Lower lobe of right lung (tissue), 2 donors: ENCODE results near the gene PHRF1. TPM values are rescaled to one million over a fixed set of nuclear protein-coding genes. Genes with fewer than 3 reads are reported as not detected.

Experiments used
- ATAC-seq, 2 donors: fragments of 200-7000 bp; cut with Tn5 transposase; one replicate each; pipeline ENCODE4 v1.9.1; 2020 to 2022; ENCODE audit warnings: mild to moderate bottlenecking in 2 of 2, moderate library complexity in 2 of 2
- DNase-seq: peaks from one replicate; pipeline ENCODE4 v3.0.0-alpha.2; 2020
- H3K27ac ChIP-seq: fragments of 200-600 bp; one replicate; pipeline ENCODE4 v1.8.0; 2022
- H3K27me3 ChIP-seq: fragments of 200-600 bp; one replicate; pipeline ENCODE4 v1.8.0; 2022; ENCODE audit warnings: low read depth
- H3K36me3 ChIP-seq: fragments of 200-600 bp; one replicate; pipeline ENCODE4 v1.8.0; 2022; ENCODE audit warnings: mild to moderate bottlenecking
- H3K4me1 ChIP-seq: fragments of 200-600 bp; one replicate; pipeline ENCODE4 v1.8.0; 2022
- H3K4me3 ChIP-seq: fragments of 200-600 bp; one replicate; pipeline ENCODE4 v1.8.0; 2022; ENCODE audit warnings: mild to moderate bottlenecking
- H3K9me3 ChIP-seq: fragments of 200-600 bp; one replicate; pipeline ENCODE4 v1.8.0; 2022
- intact Hi-C: fragments of 100-400 bp; cut with DNase I; formaldehyde crosslinking; loops from one replicate; pipeline ENCODE4 v1.11.0; 2022
- total RNA-seq: library from RNA; stranded (reverse); fragmentation: NEBNext Ultra II Directional; extraction: Animal tissue kit (Norgen Biotek cat#: 25700); gene quantifications from one replicate; pipeline ENCODE4 v1.2.1, GENCODE V29; 2021
- TF ChIP-seq, protein P1 (sequence below): fragments of 200-600 bp; IDR thresholded peaks from one replicate; pipeline ENCODE4 v1.8.0; 2022; ENCODE audit warnings: antibody characterized with exemption, mild to moderate bottlenecking
- donor health status: DM: no; HTN: yes; CAD: no; lungs with severe emphysema.

PHRF1 gene
- total RNA-seq, 1 donor from 2014 or later: 31.5 TPM

DNA sequence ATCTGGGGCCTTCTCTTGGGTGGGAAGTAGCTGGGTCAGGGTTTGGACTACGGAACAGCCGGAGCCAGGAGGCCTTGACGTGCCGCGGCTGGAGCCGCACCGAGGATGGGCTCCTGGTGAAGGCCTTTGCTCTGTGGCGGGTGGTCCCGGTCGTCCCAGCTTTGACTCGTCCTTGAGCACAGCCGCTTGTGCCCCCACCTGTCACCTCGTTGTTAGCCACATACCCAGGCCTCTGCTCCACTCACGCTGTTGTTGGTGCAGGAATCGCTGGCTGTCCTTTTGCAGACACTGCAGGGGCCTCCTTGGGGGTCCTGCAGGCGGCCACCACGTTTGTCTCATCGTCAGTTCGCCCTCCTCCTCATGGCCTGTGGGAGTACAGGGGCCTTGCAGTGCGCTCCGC, 17.1 kb downstream of the PHRF1 start:
- DNase-seq (no peak), ATAC-seq (no peak)
- Histone ChIP-seq H3K4me1 (no peaks in the 10 kb centered on the region), H3K36me3 (peaks cover 98% of the 10 kb centered on the region), H3K9me3 (no peaks in the 10 kb centered on the region), H3K27ac (no peak overlapping the region), H3K27me3 (no peaks in the 10 kb centered on the region), H3K4me3 (no peak overlapping the region)
- intact Hi-C loops: no loop called here
- TF ChIP-seq, protein P1, sequence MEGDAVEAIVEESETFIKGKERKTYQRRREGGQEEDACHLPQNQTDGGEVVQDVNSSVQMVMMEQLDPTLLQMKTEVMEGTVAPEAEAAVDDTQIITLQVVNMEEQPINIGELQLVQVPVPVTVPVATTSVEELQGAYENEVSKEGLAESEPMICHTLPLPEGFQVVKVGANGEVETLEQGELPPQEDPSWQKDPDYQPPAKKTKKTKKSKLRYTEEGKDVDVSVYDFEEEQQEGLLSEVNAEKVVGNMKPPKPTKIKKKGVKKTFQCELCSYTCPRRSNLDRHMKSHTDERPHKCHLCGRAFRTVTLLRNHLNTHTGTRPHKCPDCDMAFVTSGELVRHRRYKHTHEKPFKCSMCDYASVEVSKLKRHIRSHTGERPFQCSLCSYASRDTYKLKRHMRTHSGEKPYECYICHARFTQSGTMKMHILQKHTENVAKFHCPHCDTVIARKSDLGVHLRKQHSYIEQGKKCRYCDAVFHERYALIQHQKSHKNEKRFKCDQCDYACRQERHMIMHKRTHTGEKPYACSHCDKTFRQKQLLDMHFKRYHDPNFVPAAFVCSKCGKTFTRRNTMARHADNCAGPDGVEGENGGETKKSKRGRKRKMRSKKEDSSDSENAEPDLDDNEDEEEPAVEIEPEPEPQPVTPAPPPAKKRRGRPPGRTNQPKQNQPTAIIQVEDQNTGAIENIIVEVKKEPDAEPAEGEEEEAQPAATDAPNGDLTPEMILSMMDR: no peak

- Histone ChIP-seq H3K9me3 (no peaks in the 10 kb centered on the region), H3K4me1 (no peaks in the 10 kb centered on the region), H3K27me3 (no peaks in the 10 kb centered on the region), H3K4me3 (no peak overlapping the region), H3K36me3 (peaks cover 98% of the 10 kb centered on the region), H3K27ac (no peak overlapping the region)
- TF ChIP-seq, protein P1: no peak
- no peak for DNase-seq
- ATAC-seq: no peak
- intact Hi-C loops: no loop called here
Measured at GRCh38 chr11:595400-595799, 19.1 kb downstream of the PHRF1 start.

DNA sequence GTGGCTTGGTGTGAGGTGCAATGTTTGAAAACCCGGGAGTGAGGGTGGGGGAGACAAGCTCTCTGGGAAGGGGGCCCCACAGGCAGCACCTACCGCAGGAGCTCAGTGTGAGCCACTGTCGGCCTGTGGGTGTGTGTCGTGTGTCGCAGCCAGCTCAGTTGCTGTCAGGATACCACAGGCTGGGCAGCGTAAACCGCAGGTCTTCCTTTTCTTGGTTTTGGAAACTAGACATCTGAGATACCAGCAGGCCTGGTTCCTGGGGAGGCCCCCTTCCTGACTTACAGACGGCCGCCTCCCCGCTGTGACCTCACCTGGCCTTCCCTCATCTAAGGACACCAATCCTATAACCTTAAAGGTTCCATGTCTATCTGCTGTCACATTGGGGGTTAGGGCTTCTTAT, 20.1 kb downstream of the PHRF1 start:
- Histone ChIP-seq H3K36me3 (peaks cover 98% of the 10 kb centered on the region), H3K27me3 (no peaks in the 10 kb centered on the region), H3K9me3 (no peaks in the 10 kb centered on the region), H3K4me3 (no peak overlapping the region), H3K4me1 (no peaks in the 10 kb centered on the region), H3K27ac (no peak overlapping the region)
- intact Hi-C loops: no loop called here
- ATAC-seq (no peak), DNase-seq (no peak)
- TF ChIP-seq, protein P1: no peak

GRCh38 chr11:597166-597725, 21.0 kb downstream of the PHRF1 start:
- peaks cover 100% of the 10 kb centered on the region for H3K36me3 ChIP-seq
- no peaks in the 10 kb centered on the region for H3K4me1 ChIP-seq
- intact Hi-C loops: no loop called here
- TF ChIP-seq, protein P1: no peak
- no peaks in the 10 kb centered on the region for H3K27me3 ChIP-seq
- H3K27ac ChIP-seq: no peak overlapping the region
- DNase-seq (no peak), ATAC-seq (no peak)
- no peak overlapping the region for H3K4me3 ChIP-seq
- no peaks in the 10 kb centered on the region for H3K9me3 ChIP-seq

GRCh38 chr11:598005-598680, 21.9 kb downstream of the PHRF1 start:
- intact Hi-C loops: no loop called here
- H3K36me3 ChIP-seq: peaks cover 100% of the 10 kb centered on the region
- TF ChIP-seq, protein P1: no peak
- no peaks in the 10 kb centered on the region for H3K9me3 ChIP-seq
- no peak overlapping the region for H3K4me3 ChIP-seq
- no peak for DNase-seq
- no peak for ATAC-seq
- no peaks in the 10 kb centered on the region for H3K4me1 ChIP-seq
- H3K27ac ChIP-seq: no peak overlapping the region
- no peaks in the 10 kb centered on the region for H3K27me3 ChIP-seq
